Astrocyte of the hippocampus (primary cell): ENCODE data around the gene CCDC50.
A peak's percentile ranks its signal among the peaks of the same experiment; 100 is the strongest.

Experiments used
- DNase-seq: peaks from one replicate; pipeline ENCODE4 v3.0.0; 2011; ENCODE audit warnings: low read depth, low spot score

The CCDC50 gene

GRCh38 chr3:191316876-191317603, 12.2 kb upstream of the CCDC50 start:
- no peak for DNase-seq

- no peak for DNase-seq
These were observed 8.9 kb upstream of the CCDC50 start for GRCh38 chr3:191320316-191320715.

- no peak for DNase-seq
These were observed 8.0 kb upstream of the CCDC50 start for GRCh38 chr3:191321019-191321767.

- DNase-seq: no peak
These were observed 4.3 kb upstream of the CCDC50 start for GRCh38 chr3:191324936-191325335.

- no peak for DNase-seq
These were observed 1.7 kb upstream of the CCDC50 start for GRCh38 chr3:191327526-191327925.

GRCh38 chr3:191328383-191328961, 722 bp upstream of the CCDC50 start:
- DNase-seq: no peak

GRCh38 chr3:191329654-191330529, 698 bp downstream of the CCDC50 start, which contains the start of gene UTS2B:
Gene UTS2B (minus strand): TSS chr3:191330526. CDS start chr3:191282189, 48,337 bp downstream.
- peak; percentile 81 for DNase-seq

GRCh38 chr3:191330530-191331048, 1.4 kb downstream of the CCDC50 start:
- no peak for DNase-seq

- DNase-seq: peak; percentile 51
These were observed 2.2 kb downstream of the CCDC50 start for GRCh38 chr3:191331388-191331787.

- DNase-seq: no peak
These were observed 4.2 kb downstream of the CCDC50 start for GRCh38 chr3:191333298-191333880.

- DNase-seq: no peak
These were observed 5.2 kb downstream of the CCDC50 start for GRCh38 chr3:191334346-191334893.

- no peak for DNase-seq
These were observed 7.6 kb downstream of the CCDC50 start for GRCh38 chr3:191336833-191337232.

- DNase-seq: no peak
These were observed 8.9 kb downstream of the CCDC50 start for GRCh38 chr3:191338177-191338488.

- no peak for DNase-seq
These were observed 10.2 kb downstream of the CCDC50 start for GRCh38 chr3:191339316-191339917.

- no peak for DNase-seq
These were observed 11.2 kb downstream of the CCDC50 start for GRCh38 chr3:191340351-191340750.

- DNase-seq: no peak
These were observed 11.8 kb downstream of the CCDC50 start for GRCh38 chr3:191340966-191341365.

GRCh38 chr3:191342006-191342405, 12.8 kb downstream of the CCDC50 start:
- DNase-seq: no peak

- DNase-seq: no peak
These were observed 13.2 kb downstream of the CCDC50 start for GRCh38 chr3:191342411-191342810.

GRCh38 chr3:191343115-191343514, 13.9 kb downstream of the CCDC50 start:
- no peak for DNase-seq

- DNase-seq: no peak
These were observed 14.7 kb downstream of the CCDC50 start for GRCh38 chr3:191343913-191344312.
